GM18526 (cell line): ENCODE measurements around the gene CNPY1.

Experiments
- POLR2A ChIP-seq: IDR thresholded peaks from 3 replicates; pipeline ENCODE4 v1.6.1; 2011; ENCODE audit not compliant: insufficient read length; ENCODE audit errors: extremely low read depth

The CNPY1 gene

GRCh38 chr7:155458111-155458877, 88.1 kb downstream of the CNPY1 start, which contains the start of gene EN2:
Gene EN2 (plus strand): TSS chr7:155458129. CDS start chr7:155458378, 249 bp downstream.
- no peak for TF ChIP-seq POLR2A

GRCh38 chr7:155457544-155458110, 88.7 kb downstream of the CNPY1 start:
- TF ChIP-seq POLR2A: no peak

- no peak for TF ChIP-seq POLR2A
These were observed 89.4 kb downstream of the CNPY1 start for GRCh38 chr7:155456738-155457543.

GRCh38 chr7:155455776-155456737, 90.3 kb downstream of the CNPY1 start:
- no peak for TF ChIP-seq POLR2A

GRCh38 chr7:155455132-155455693, 91.1 kb downstream of the CNPY1 start:
- TF ChIP-seq POLR2A: no peak

- TF ChIP-seq POLR2A: no peak
These were observed 91.9 kb downstream of the CNPY1 start for GRCh38 chr7:155454183-155455112.

GRCh38 chr7:155453296-155454182, 92.8 kb downstream of the CNPY1 start:
- TF ChIP-seq POLR2A: no peak

- no peak for TF ChIP-seq POLR2A
These were observed 93.7 kb downstream of the CNPY1 start for GRCh38 chr7:155452505-155453295.

GRCh38 chr7:155451840-155452239, 94.5 kb downstream of the CNPY1 start:
- TF ChIP-seq POLR2A: no peak
